ENCODE data around the gene ZCCHC7. TPM values are rescaled to one million over a fixed set of nuclear protein-coding genes. Genes with fewer than 3 reads are reported as not detected.
A peak's percentile ranks its signal among the peaks of the same experiment; 100 is the strongest.

The ZCCHC7 gene
- total and polyA plus RNA-seq, 5 donors, result 4.6 to 17.1 (median 13.8) TPM

GRCh38 chr9:37212435-37212834 is 92.1 kb downstream of the ZCCHC7 start:
- intact Hi-C loops (cut with DNase I), result no loop called here
- H3K27ac ChIP-seq (ENCODE audit: low read length), result no peak overlapping the region
- H3K9me3 ChIP-seq (ENCODE audit: control insufficient read depth, low read length), result no peaks in the 10 kb centered on the region

GRCh38 chr9:37215381-37215780 is 95.0 kb downstream of the ZCCHC7 start:
- no peaks in the 10 kb centered on the region for H3K27me3 ChIP-seq (ENCODE audit: control insufficient read depth, insufficient read depth)
- 85% methylated on average over 4 of the region's 4 CpGs for WGBS
- no peak overlapping the region for H3K27ac ChIP-seq (ENCODE audit: low read length)
- H3K4me1 ChIP-seq (ENCODE audit: control insufficient read depth, insufficient read depth, low read length), result no peaks in the 10 kb centered on the region
- DNase-seq (no peak), ATAC-seq (no peak)
- H3K9me3 ChIP-seq (ENCODE audit: control insufficient read depth, low read length), result no peaks in the 10 kb centered on the region
- intact Hi-C loops (cut with DNase I), result no loop called here
- no peak overlapping the region for H3K4me3 ChIP-seq (ENCODE audit: low read length)

More at GRCh38 chr9:37212435-37212834, 92.1 kb downstream of the ZCCHC7 start:
- H3K4me1 ChIP-seq (ENCODE audit: control insufficient read depth, insufficient read depth, low read length), result no peaks in the 10 kb centered on the region
- H3K27me3 ChIP-seq (ENCODE audit: control insufficient read depth, insufficient read depth), result no peaks in the 10 kb centered on the region
- WGBS, result 90% methylated on average over 2 of the region's 2 CpGs
- no peak for DNase-seq
- no peak for ATAC-seq
- H3K4me3 ChIP-seq (ENCODE audit: low read length), result no peak overlapping the region

- Histone ChIP-seq H3K9me3 (ENCODE audit: control insufficient read depth, low read length) (no peaks in the 10 kb centered on the region), H3K4me3 (ENCODE audit: low read length) (no peak overlapping the region), H3K27ac (ENCODE audit: low read length) (no peak overlapping the region), H3K27me3 (ENCODE audit: control insufficient read depth, insufficient read depth) (no peaks in the 10 kb centered on the region), H3K4me1 (ENCODE audit: control insufficient read depth, insufficient read depth, low read length) (no peaks in the 10 kb centered on the region)
- no peak for DNase-seq
- 85% methylated on average over 1 of the region's 1 CpG for WGBS
- intact Hi-C loops (cut with DNase I), result no loop called here
- ATAC-seq, result no peak
Observed at GRCh38 chr9:37215830-37216229, 95.5 kb downstream of the ZCCHC7 start.

GRCh38 chr9:37217161-37217560 is 96.8 kb downstream of the ZCCHC7 start:
- no peak overlapping the region for H3K27ac ChIP-seq (ENCODE audit: low read length)
- 97% methylated on average over 2 of the region's 2 CpGs for WGBS
- DNase-seq, result no peak
- no peak for ATAC-seq
- no peak overlapping the region for H3K4me3 ChIP-seq (ENCODE audit: low read length)
- intact Hi-C loops (cut with DNase I), result no loop called here
- H3K9me3 ChIP-seq (ENCODE audit: control insufficient read depth, low read length), result no peaks in the 10 kb centered on the region
- H3K4me1 ChIP-seq (ENCODE audit: control insufficient read depth, insufficient read depth, low read length), result no peaks in the 10 kb centered on the region
- no peaks in the 10 kb centered on the region for H3K27me3 ChIP-seq (ENCODE audit: control insufficient read depth, insufficient read depth)

GRCh38 chr9:37218800-37219425 is 98.5 kb downstream of the ZCCHC7 start:
- WGBS, result 71% methylated on average over 5 of the region's 5 CpGs
- DNase-seq, result peak; percentile 47 to 83 (median 58)
- intact Hi-C loops (cut with DNase I), result no loop called here

GRCh38 chr9:37220971-37221370 is 100.6 kb downstream of the ZCCHC7 start:
- WGBS, result 86% methylated on average over 4 of the region's 4 CpGs
- Histone ChIP-seq H3K27ac (ENCODE audit: low read length) (no peak overlapping the region), H3K4me3 (ENCODE audit: low read length) (no peak overlapping the region), H3K27me3 (ENCODE audit: control insufficient read depth, insufficient read depth) (no peaks in the 10 kb centered on the region), H3K4me1 (ENCODE audit: control insufficient read depth, insufficient read depth, low read length) (no peaks in the 10 kb centered on the region), H3K9me3 (ENCODE audit: control insufficient read depth, low read length) (no peaks in the 10 kb centered on the region)
- DNase-seq (no peak), ATAC-seq (no peak)
- intact Hi-C loops (cut with DNase I), result no loop called here

More at GRCh38 chr9:37218800-37219425, 98.5 kb downstream of the ZCCHC7 start:
- H3K9me3 ChIP-seq (ENCODE audit: control insufficient read depth, low read length), result no peaks in the 10 kb centered on the region
- no peak overlapping the region for H3K27ac ChIP-seq (ENCODE audit: low read length)
- ATAC-seq, result peak; percentile 46 to 75
- no peak overlapping the region for H3K4me3 ChIP-seq (ENCODE audit: low read length)
- no peaks in the 10 kb centered on the region for H3K27me3 ChIP-seq (ENCODE audit: control insufficient read depth, insufficient read depth)
- H3K4me1 ChIP-seq (ENCODE audit: control insufficient read depth, insufficient read depth, low read length), result no peaks in the 10 kb centered on the region

- DNase-seq (no peak), ATAC-seq (no peak)
- intact Hi-C loops (cut with DNase I), result no loop called here
- no peak overlapping the region for H3K27ac ChIP-seq (ENCODE audit: low read length)
- H3K9me3 ChIP-seq (ENCODE audit: control insufficient read depth, low read length), result no peaks in the 10 kb centered on the region
- H3K4me1 ChIP-seq (ENCODE audit: control insufficient read depth, insufficient read depth, low read length), result no peaks in the 10 kb centered on the region
- no peak overlapping the region for H3K4me3 ChIP-seq (ENCODE audit: low read length)
- no peaks in the 10 kb centered on the region for H3K27me3 ChIP-seq (ENCODE audit: control insufficient read depth, insufficient read depth)
- WGBS, result 93% methylated on average over 1 of the region's 1 CpG
Observed at GRCh38 chr9:37221489-37222106, 101.2 kb downstream of the ZCCHC7 start.

- Histone ChIP-seq H3K4me1 (ENCODE audit: control insufficient read depth, insufficient read depth, low read length) (no peaks in the 10 kb centered on the region), H3K27me3 (ENCODE audit: control insufficient read depth, insufficient read depth) (no peaks in the 10 kb centered on the region), H3K27ac (ENCODE audit: low read length) (no peak overlapping the region), H3K4me3 (ENCODE audit: low read length) (no peak overlapping the region), H3K9me3 (ENCODE audit: control insufficient read depth, low read length) (no peaks in the 10 kb centered on the region)
- WGBS, result 99% methylated on average over 1 of the region's 1 CpG
- ATAC-seq (no peak), DNase-seq (no peak)
- intact Hi-C loops (cut with DNase I), result no loop called here
Observed at GRCh38 chr9:37229455-37229854, 109.1 kb downstream of the ZCCHC7 start.

- Histone ChIP-seq H3K27me3 (ENCODE audit: control insufficient read depth, insufficient read depth) (no peaks in the 10 kb centered on the region), H3K27ac (ENCODE audit: low read length) (no peak overlapping the region), H3K4me3 (ENCODE audit: low read length) (no peak overlapping the region), H3K4me1 (ENCODE audit: control insufficient read depth, insufficient read depth, low read length) (no peaks in the 10 kb centered on the region), H3K9me3 (ENCODE audit: control insufficient read depth, low read length) (no peaks in the 10 kb centered on the region)
- ATAC-seq, result no peak
- intact Hi-C loops (cut with DNase I), result no loop called here
- DNase-seq, result no peak
- 83% methylated on average over 4 of the region's 4 CpGs for WGBS
Observed at GRCh38 chr9:37229882-37230482, 109.6 kb downstream of the ZCCHC7 start.

- no peak overlapping the region for H3K4me3 ChIP-seq (ENCODE audit: low read length)
- no peaks in the 10 kb centered on the region for H3K9me3 ChIP-seq (ENCODE audit: control insufficient read depth, low read length)
- DNase-seq, result no peak
- H3K27me3 ChIP-seq (ENCODE audit: control insufficient read depth, insufficient read depth), result no peaks in the 10 kb centered on the region
- H3K27ac ChIP-seq (ENCODE audit: low read length), result no peak overlapping the region
- intact Hi-C loops (cut with DNase I), result no loop called here
- no peak for ATAC-seq
- no peaks in the 10 kb centered on the region for H3K4me1 ChIP-seq (ENCODE audit: control insufficient read depth, insufficient read depth, low read length)
- WGBS, result 98% methylated on average over 2 of the region's 2 CpGs
Observed at GRCh38 chr9:37236822-37237221, 116.4 kb downstream of the ZCCHC7 start.

GRCh38 chr9:37238122-37238521 is 117.7 kb downstream of the ZCCHC7 start:
- Histone ChIP-seq H3K4me3 (ENCODE audit: low read length) (no peak overlapping the region), H3K27me3 (ENCODE audit: control insufficient read depth, insufficient read depth) (no peaks in the 10 kb centered on the region), H3K4me1 (ENCODE audit: control insufficient read depth, insufficient read depth, low read length) (no peaks in the 10 kb centered on the region), H3K27ac (ENCODE audit: low read length) (no peak overlapping the region), H3K9me3 (ENCODE audit: control insufficient read depth, low read length) (no peaks in the 10 kb centered on the region)
- no peak for DNase-seq
- intact Hi-C loops (cut with DNase I), result no loop called here
- no peak for ATAC-seq

All from right cardiac atrium (tissue), 5 donors.